ENCODE data around the gene HDAC10.

The HDAC10 gene

GRCh38 chr22:50201191-50202129 is 49.6 kb downstream of the HDAC10 start:
- H3K79me2 ChIP-seq = peaks cover 3% of the 10 kb centered on the region
- TF ChIP-seq, protein P1, sequence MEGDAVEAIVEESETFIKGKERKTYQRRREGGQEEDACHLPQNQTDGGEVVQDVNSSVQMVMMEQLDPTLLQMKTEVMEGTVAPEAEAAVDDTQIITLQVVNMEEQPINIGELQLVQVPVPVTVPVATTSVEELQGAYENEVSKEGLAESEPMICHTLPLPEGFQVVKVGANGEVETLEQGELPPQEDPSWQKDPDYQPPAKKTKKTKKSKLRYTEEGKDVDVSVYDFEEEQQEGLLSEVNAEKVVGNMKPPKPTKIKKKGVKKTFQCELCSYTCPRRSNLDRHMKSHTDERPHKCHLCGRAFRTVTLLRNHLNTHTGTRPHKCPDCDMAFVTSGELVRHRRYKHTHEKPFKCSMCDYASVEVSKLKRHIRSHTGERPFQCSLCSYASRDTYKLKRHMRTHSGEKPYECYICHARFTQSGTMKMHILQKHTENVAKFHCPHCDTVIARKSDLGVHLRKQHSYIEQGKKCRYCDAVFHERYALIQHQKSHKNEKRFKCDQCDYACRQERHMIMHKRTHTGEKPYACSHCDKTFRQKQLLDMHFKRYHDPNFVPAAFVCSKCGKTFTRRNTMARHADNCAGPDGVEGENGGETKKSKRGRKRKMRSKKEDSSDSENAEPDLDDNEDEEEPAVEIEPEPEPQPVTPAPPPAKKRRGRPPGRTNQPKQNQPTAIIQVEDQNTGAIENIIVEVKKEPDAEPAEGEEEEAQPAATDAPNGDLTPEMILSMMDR (IDR thresholded peaks at IDR 0.05) = no peak
- peak overlapping the region; percentile 49 for H3K4me3 ChIP-seq (ENCODE audit: low read depth, low read length)
- H3K9ac ChIP-seq = no peak overlapping the region
- no peaks in the 10 kb centered on the region for H3K27me3 ChIP-seq (ENCODE audit: control insufficient read depth, insufficient read depth, low read length)
- no peak overlapping the region for H2AFZ ChIP-seq
- no peaks in the 10 kb centered on the region for H3K36me3 ChIP-seq (ENCODE audit: control insufficient read depth, insufficient read depth, low read length)
- H3K27ac ChIP-seq = no peak overlapping the region
- no peaks in the 10 kb centered on the region for H3K4me1 ChIP-seq
- peak overlapping the region; percentile 54 for H3K4me2 ChIP-seq (ENCODE audit: low read length)
- H3K9me3 ChIP-seq (ENCODE audit: control insufficient read depth, low read length) = no peaks in the 10 kb centered on the region

GRCh38 chr22:50200461-50201190 is 50.4 kb downstream of the HDAC10 start, which contains the start of gene SELENOO:
TSS of gene SELENOO (plus strand) at chr22:50201011. CDS start at chr22:50201037, 26 bp downstream.
- H3K36me3 ChIP-seq (ENCODE audit: control insufficient read depth, insufficient read depth, low read length) = no peaks in the 10 kb centered on the region
- no peaks in the 10 kb centered on the region for H3K9me3 ChIP-seq (ENCODE audit: control insufficient read depth, low read length)
- peak within 1 kb of the TSS; percentile 72 for H2AFZ ChIP-seq
- peaks cover 3% of the 10 kb centered on the region for H3K79me2 ChIP-seq
- H3K27me3 ChIP-seq (ENCODE audit: control insufficient read depth, insufficient read depth, low read length) = no peaks in the 10 kb centered on the region
- H3K4me3 ChIP-seq (ENCODE audit: low read depth, low read length) = peak within 1 kb of the TSS; percentile 59
- peak within 1 kb of the TSS; percentile 75 for H3K4me2 ChIP-seq (ENCODE audit: low read length)
- TF ChIP-seq, protein P1 (IDR thresholded peaks at IDR 0.05) = no peak
- H3K4me1 ChIP-seq = no peaks in the 10 kb centered on the region
- no peak within 1 kb of the TSS for H3K27ac ChIP-seq
- H3K9ac ChIP-seq = no peak within 1 kb of the TSS

GRCh38 chr22:50199829-50200460 is 51.1 kb downstream of the HDAC10 start:
- no peaks in the 10 kb centered on the region for H3K36me3 ChIP-seq (ENCODE audit: control insufficient read depth, insufficient read depth, low read length)

DNA sequence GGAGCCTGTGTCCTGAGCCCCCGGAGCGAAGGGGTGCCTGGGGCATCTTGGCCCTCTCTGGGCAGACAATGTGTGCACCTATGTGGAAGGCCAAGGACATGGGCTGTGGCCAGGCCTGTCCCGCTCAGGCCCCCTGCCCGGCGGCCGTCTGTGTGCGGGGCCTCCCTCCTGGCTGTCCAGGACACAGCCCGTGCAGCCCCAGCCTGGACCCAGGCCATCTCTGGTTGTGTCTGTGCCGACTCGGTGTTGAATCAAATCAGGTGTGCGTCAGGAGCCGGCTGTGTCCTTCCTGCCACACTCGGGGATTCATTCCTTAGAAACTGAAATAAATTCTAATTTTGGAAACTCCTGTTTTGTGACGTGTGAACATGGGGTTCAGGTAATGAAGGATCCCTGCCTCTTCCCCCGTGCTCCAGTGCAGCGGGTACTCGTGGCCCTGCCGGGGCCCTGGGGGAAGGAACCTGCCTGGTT is 51.8 kb downstream of the HDAC10 start:
- Histone ChIP-seq H3K9ac (no peak overlapping the region), H3K4me2 (ENCODE audit: low read length) (no peak overlapping the region), H3K79me2 (peaks cover 3% of the 10 kb centered on the region), H3K27ac (no peak overlapping the region), H3K9me3 (ENCODE audit: control insufficient read depth, low read length) (no peaks in the 10 kb centered on the region), H3K27me3 (ENCODE audit: control insufficient read depth, insufficient read depth, low read length) (no peaks in the 10 kb centered on the region), H2AFZ (no peak overlapping the region), H3K4me1 (no peaks in the 10 kb centered on the region), H3K36me3 (ENCODE audit: control insufficient read depth, insufficient read depth, low read length) (no peaks in the 10 kb centered on the region), H3K4me3 (ENCODE audit: low read depth, low read length) (no peak overlapping the region)
- TF ChIP-seq, protein P1 (IDR thresholded peaks at IDR 0.05) = no peak

More at GRCh38 chr22:50199829-50200460, 51.1 kb downstream of the HDAC10 start:
- H3K9me3 ChIP-seq (ENCODE audit: control insufficient read depth, low read length) = no peaks in the 10 kb centered on the region
- peak overlapping the region; percentile 59 for H3K4me3 ChIP-seq (ENCODE audit: low read depth, low read length)
- H3K4me2 ChIP-seq (ENCODE audit: low read length) = peak overlapping the region; percentile 75
- H3K27ac ChIP-seq = no peak overlapping the region
- no peaks in the 10 kb centered on the region for H3K4me1 ChIP-seq
- H3K79me2 ChIP-seq = peaks cover 3% of the 10 kb centered on the region
- no peak overlapping the region for H3K9ac ChIP-seq
- H3K27me3 ChIP-seq (ENCODE audit: control insufficient read depth, insufficient read depth, low read length) = no peaks in the 10 kb centered on the region
- peak overlapping the region; percentile 72 for H2AFZ ChIP-seq
- TF ChIP-seq, protein P1 (IDR thresholded peaks at IDR 0.05) = no peak
